ENCODE results near the gene EDA.

The EDA gene

GRCh38 chrX:69615779-69616456 is at the start of gene EDA:
EDA (plus strand) TSS chrX:69616113.
- DNase-seq, result no peak

GRCh38 chrX:69568828-69569227 is 47.1 kb upstream of the EDA start:
- DNase-seq, result no peak

GRCh38 chrX:69597399-69597798 is 18.5 kb upstream of the EDA start:
- DNase-seq, result no peak

GRCh38 chrX:69600182-69600581 is 15.7 kb upstream of the EDA start:
- DNase-seq, result no peak

GRCh38 chrX:69603566-69604194 is 12.2 kb upstream of the EDA start:
- DNase-seq, result no peak

- no peak for DNase-seq
Observed at GRCh38 chrX:69605521-69605920, 10.4 kb upstream of the EDA start.

GRCh38 chrX:69607616-69608015 is 8.3 kb upstream of the EDA start:
- no peak for DNase-seq

- DNase-seq, result no peak
Observed at GRCh38 chrX:69613946-69614345, 2.0 kb upstream of the EDA start.

- DNase-seq, result no peak
Observed at GRCh38 chrX:69614886-69615285, 1.0 kb upstream of the EDA start.

- DNase-seq, result no peak
Observed at GRCh38 chrX:69615342-69615741, 571 bp upstream of the EDA start.

- DNase-seq, result no peak
Observed at GRCh38 chrX:69616457-69617203, 717 bp downstream of the EDA start.

GRCh38 chrX:69618803-69619202 is 2.9 kb downstream of the EDA start:
- no peak for DNase-seq

- DNase-seq, result no peak
Observed at GRCh38 chrX:69626129-69626528, 10.2 kb downstream of the EDA start.

GRCh38 chrX:69627744-69628143 is 11.8 kb downstream of the EDA start:
- DNase-seq, result no peak

GRCh38 chrX:69630147-69630546 is 14.2 kb downstream of the EDA start:
- no peak for DNase-seq

- no peak for DNase-seq
Observed at GRCh38 chrX:69664693-69665092, 48.8 kb downstream of the EDA start.

GRCh38 chrX:69670001-69670555 is 54.2 kb downstream of the EDA start:
- no peak for DNase-seq

GRCh38 chrX:69674891-69675290 is 59.0 kb downstream of the EDA start:
- DNase-seq, result no peak

GRCh38 chrX:69705818-69706217 is 89.9 kb downstream of the EDA start:
- no peak for DNase-seq

- no peak for DNase-seq
Observed at GRCh38 chrX:69718102-69718501, 102.2 kb downstream of the EDA start.

GRCh38 chrX:69724307-69724706 is 108.4 kb downstream of the EDA start:
- DNase-seq, result no peak

GRCh38 chrX:69740317-69740716 is 124.4 kb downstream of the EDA start:
- DNase-seq, result no peak

GRCh38 chrX:69741721-69742120 is 125.8 kb downstream of the EDA start:
- no peak for DNase-seq

GRCh38 chrX:69746051-69746450 is 130.1 kb downstream of the EDA start:
- DNase-seq, result no peak
